OCI-M1 (cell line): Measurements from ENCODE around the gene CDK2.
A peak's percentile ranks its signal among the peaks of the same experiment; 100 is the strongest.

Experiments used
- DNase-seq: peaks from one replicate; lab custom pipeline; 2025; lab: John Stamatoyannopoulos, UW

The CDK2 gene

GRCh38 chr12:56013482-56013881 lies 46.9 kb downstream of the CDK2 start:
- DNase-seq = no peak

DNA sequence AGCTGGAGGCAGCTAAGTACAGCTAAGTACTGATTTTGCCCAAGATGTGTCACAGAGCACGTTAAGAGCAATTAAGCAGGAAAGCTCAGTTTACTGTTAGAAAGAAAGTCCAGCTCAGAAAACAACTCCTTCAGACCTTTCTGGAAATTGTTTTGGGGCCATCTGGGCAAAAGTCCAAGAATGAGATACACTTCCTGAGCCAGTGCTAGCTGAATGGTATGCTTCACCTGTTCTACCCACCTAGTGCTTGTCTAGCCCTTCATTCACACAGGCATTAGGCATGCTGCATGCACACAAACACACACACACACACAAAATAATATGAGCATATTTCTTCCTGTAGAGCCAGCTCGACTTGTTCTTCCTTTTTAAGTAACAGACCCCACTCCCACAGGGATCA lies 47.6 kb downstream of the CDK2 start:
- no peak for DNase-seq

- DNase-seq = no peak
Measured at GRCh38 chr12:56017181-56017580, 50.6 kb downstream of the CDK2 start.

DNA sequence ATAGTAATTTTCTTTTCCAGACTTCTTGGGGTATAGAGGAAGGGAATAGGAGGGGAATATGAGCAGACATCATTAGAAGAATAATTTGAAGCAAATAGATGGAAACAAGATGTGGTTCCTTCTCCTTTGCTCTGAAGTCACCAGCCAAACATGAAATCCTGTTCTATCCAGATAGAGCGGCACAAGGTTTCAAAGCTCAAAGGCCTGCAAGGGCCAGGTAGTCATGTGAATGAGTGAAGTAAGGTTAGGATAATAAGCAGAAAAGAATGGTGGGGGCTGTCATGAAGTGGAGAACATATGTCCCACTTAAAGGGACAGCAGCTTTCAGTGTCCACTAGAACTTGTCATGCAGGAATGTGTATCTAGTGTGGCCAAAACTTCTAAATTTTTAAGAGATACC lies 51.7 kb downstream of the CDK2 start:
- no peak for DNase-seq

DNA sequence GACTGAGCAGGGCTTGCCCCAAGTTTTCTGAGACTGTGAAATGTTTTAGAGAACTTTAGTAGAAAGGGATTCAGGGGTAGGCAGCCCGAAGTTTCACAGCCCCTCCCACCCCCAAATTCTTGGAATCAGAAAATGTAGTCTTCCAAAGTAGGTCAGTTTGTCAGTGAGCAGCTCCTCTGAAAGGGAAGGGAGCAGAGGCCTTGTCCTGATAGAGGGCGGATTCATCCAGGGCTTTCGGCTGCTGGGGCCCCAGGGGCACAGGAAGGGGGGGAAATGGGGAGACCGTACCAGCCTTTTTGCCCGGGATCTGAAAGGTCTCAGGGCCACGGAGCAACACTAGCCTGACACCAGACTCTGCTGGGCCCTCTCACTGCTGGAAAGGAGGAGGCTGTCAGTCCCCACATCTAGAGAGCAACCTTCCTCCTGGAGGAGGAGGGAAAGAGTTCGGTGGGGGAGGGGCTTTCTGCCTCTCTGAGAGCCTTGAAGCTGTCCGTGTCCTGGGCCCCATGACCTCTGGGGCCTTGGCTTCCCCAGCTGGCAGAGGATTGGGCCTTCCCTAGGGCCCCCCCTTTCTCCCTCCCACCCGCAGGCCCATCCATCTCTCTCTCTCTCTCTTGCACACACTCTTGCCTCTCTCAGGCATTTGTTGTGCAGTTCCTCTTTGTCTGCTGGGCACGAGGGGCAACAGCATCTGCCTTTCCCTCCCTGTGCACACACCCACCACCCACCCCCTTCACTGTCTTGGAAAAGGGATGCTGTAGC lies 54.0 kb downstream of the CDK2 start, which contains the start of gene IKZF4:
IKZF4 (plus strand) TSS at position 621 of the 762 bp plus-strand sequence. CDS start 451 bp downstream, outside the sequence.
- peak; percentile 93 for DNase-seq

DNA sequence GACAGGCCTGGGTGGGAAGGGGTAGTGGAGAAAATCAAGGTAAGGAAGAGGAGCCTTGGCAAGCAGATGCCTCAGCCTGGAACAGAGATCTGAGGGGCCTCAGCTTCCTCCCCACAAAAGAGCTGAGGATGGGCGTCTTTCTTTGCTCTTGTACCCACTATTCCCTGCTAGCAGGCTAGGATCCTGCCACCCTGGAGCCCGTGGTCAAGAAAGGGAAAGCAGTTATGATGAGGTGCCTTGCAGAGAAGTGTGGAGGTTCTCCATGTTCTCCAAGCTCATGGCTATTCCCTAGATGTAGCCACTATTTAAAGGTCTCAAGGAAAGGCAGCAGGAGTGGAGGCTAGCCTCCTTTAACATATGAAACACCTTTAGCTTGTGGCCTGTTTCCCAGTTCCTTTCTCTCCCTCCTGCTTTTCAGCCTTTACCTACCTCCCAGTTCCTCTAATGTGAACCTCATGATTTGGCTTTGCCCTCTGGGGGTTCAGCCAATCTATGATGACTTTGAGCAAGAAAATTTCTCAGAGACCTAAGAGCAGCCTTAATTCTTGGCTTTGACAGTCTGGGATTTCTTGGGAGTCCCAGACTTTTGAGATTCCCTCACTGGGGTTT lies 55.4 kb downstream of the CDK2 start:
- DNase-seq = no peak
